ENCODE measurements around the gene MYO1A.

DNA sequence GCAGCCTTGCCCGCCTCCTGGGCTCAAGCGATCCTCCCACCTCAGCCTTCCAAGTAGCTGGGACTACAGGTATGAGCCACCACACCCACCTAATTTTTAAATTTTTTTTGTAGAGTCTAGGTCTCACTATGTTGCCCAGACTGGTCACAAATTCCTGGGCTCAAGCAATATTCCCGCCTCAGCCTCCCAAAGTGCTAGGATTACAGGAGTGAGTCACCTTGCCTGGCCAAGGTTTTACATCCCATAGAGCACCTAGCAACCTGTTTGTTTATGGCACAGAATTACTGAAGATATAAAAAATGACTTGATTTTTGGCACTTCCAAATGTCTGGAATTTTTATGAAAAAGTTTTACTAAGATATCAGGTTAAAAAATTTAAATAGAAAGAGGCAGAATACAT, 16.5 kb downstream of the MYO1A start:
- TF ChIP-seq, protein P1, sequence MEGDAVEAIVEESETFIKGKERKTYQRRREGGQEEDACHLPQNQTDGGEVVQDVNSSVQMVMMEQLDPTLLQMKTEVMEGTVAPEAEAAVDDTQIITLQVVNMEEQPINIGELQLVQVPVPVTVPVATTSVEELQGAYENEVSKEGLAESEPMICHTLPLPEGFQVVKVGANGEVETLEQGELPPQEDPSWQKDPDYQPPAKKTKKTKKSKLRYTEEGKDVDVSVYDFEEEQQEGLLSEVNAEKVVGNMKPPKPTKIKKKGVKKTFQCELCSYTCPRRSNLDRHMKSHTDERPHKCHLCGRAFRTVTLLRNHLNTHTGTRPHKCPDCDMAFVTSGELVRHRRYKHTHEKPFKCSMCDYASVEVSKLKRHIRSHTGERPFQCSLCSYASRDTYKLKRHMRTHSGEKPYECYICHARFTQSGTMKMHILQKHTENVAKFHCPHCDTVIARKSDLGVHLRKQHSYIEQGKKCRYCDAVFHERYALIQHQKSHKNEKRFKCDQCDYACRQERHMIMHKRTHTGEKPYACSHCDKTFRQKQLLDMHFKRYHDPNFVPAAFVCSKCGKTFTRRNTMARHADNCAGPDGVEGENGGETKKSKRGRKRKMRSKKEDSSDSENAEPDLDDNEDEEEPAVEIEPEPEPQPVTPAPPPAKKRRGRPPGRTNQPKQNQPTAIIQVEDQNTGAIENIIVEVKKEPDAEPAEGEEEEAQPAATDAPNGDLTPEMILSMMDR (IDR thresholded peaks at IDR 0.05) = no peak
- TF ChIP-seq ZFX (IDR thresholded peaks at IDR 0.05; ENCODE audit: borderline replicate concordance) = no peak

Measured in 22Rv1 (cell line).